ENCODE data around the gene DDX51.

DDX51 gene

GRCh38 chr12:132167611-132168310 is 23.6 kb upstream of the DDX51 start (continued):
- TF ChIP-seq PATZ1 (CRISPR knock-in tag; IDR thresholded peaks at IDR 0.05; ENCODE audit: borderline replicate concordance), result no peak
- no peak for TF ChIP-seq ESRRG (CRISPR knock-in tag; IDR thresholded peaks at IDR 0.05)
- TF ChIP-seq ARNTL (CRISPR knock-in tag; IDR thresholded peaks at IDR 0.05; ENCODE audit: borderline replicate concordance, low read depth), result no peak
- no peak for TF ChIP-seq CREB5 (CRISPR knock-in tag; IDR thresholded peaks at IDR 0.05; ENCODE audit: low read depth)
- no peak for TF ChIP-seq SNAI2 (CRISPR knock-in tag; IDR thresholded peaks at IDR 0.05)
- TF ChIP-seq ZNF8 (CRISPR knock-in tag; IDR thresholded peaks at IDR 0.05), result no peak
- no peak for TF ChIP-seq CSRNP3 (CRISPR knock-in tag; IDR thresholded peaks at IDR 0.05)

GRCh38 chr12:132166801-132167591 is 22.9 kb upstream of the DDX51 start:
- TF ChIP-seq BACH2 (CRISPR knock-in tag; IDR thresholded peaks at IDR 0.05; ENCODE audit: borderline replicate concordance) (no peak), ESRRG (CRISPR knock-in tag; IDR thresholded peaks at IDR 0.05) (no peak), SNAI2 (CRISPR knock-in tag; IDR thresholded peaks at IDR 0.05) (no peak), OSR1 (CRISPR knock-in tag; IDR thresholded peaks at IDR 0.05) (no peak), TCF4 (CRISPR knock-in tag; IDR thresholded peaks at IDR 0.05; ENCODE audit: borderline replicate concordance) (no peak), GLIS3 (CRISPR knock-in tag; IDR thresholded peaks at IDR 0.05) (no peak), ZNF70 (CRISPR knock-in tag; IDR thresholded peaks at IDR 0.05) (no peak)
- no peak for ATAC-seq

- ATAC-seq, result no peak
- no peak for TF ChIP-seq TOX (CRISPR knock-in tag; IDR thresholded peaks at IDR 0.05; ENCODE audit: borderline replicate concordance)
- TF ChIP-seq PPARA (CRISPR knock-in tag; IDR thresholded peaks at IDR 0.05; ENCODE audit: borderline replicate concordance), result no peak
- TF ChIP-seq ZNF70 (CRISPR knock-in tag; IDR thresholded peaks at IDR 0.05), result no peak
- no peak for TF ChIP-seq ZNF8 (CRISPR knock-in tag; IDR thresholded peaks at IDR 0.05)
- no peak for TF ChIP-seq CSRNP3 (CRISPR knock-in tag; IDR thresholded peaks at IDR 0.05)
- no peak for TF ChIP-seq ZNF565 (CRISPR knock-in tag; conservative IDR thresholded peaks at IDR 0.05; ENCODE audit: low read depth)
- TF ChIP-seq BACH2 (CRISPR knock-in tag; IDR thresholded peaks at IDR 0.05; ENCODE audit: borderline replicate concordance), result no peak
- no peak for TF ChIP-seq ARNTL (CRISPR knock-in tag; IDR thresholded peaks at IDR 0.05; ENCODE audit: borderline replicate concordance, low read depth)
- no peak for TF ChIP-seq SNAI2 (CRISPR knock-in tag; IDR thresholded peaks at IDR 0.05)
- no peak for TF ChIP-seq POU6F1 (CRISPR knock-in tag; IDR thresholded peaks at IDR 0.05; ENCODE audit: borderline replicate concordance, low read depth)
Measured at GRCh38 chr12:132166093-132166492, 22.0 kb upstream of the DDX51 start.

GRCh38 chr12:132165584-132165983 is 21.5 kb upstream of the DDX51 start:
- no peak for ATAC-seq

More at GRCh38 chr12:132165584-132165983, 21.5 kb upstream of the DDX51 start:
- TF ChIP-seq BACH2 (CRISPR knock-in tag; IDR thresholded peaks at IDR 0.05; ENCODE audit: borderline replicate concordance) (no peak), CSRNP3 (CRISPR knock-in tag; IDR thresholded peaks at IDR 0.05) (no peak), PPARA (CRISPR knock-in tag; IDR thresholded peaks at IDR 0.05; ENCODE audit: borderline replicate concordance) (no peak), TCF4 (CRISPR knock-in tag; IDR thresholded peaks at IDR 0.05; ENCODE audit: borderline replicate concordance) (no peak), CSDC2 (CRISPR knock-in tag; IDR thresholded peaks at IDR 0.05) (no peak), RARB (CRISPR knock-in tag; IDR thresholded peaks at IDR 0.05) (no peak), GLIS3 (CRISPR knock-in tag; IDR thresholded peaks at IDR 0.05) (no peak), ISL1 (CRISPR knock-in tag; IDR thresholded peaks at IDR 0.05) (no peak)

Measured in SK-N-SH treated with all-trans-retinoic acid at 6 μM for 48 hours (cell line).